ENCODE measurements around the gene SLC25A15.

- TF ChIP-seq POLR2A (IDR thresholded peaks at IDR 0.05; ENCODE audit: low read length) (no peak), GATA1 (IDR thresholded peaks at IDR 0.05; ENCODE audit: low read depth, low read length) (no peak)
Measured at GRCh38 chr13:40803316-40803715, 13.9 kb downstream of the SLC25A15 start.

All from erythroblast (primary cell).